Erythroblast (primary cell): Measurements from ENCODE around the gene VSX1.

Source experiments
- DNase-seq, 2 experiments: peaks; one replicate each; lab custom pipeline; 2025; lab: John Stamatoyannopoulos, UW
- GATA1 ChIP-seq: IDR thresholded peaks from 2 replicates; pipeline ENCODE4 v1.6.1; 2011; ENCODE audit warnings: low read depth, mild to moderate bottlenecking, control low read depth, low read length, moderate library complexity
- POLR2A ChIP-seq: IDR thresholded peaks from 2 replicates; pipeline ENCODE4 v1.6.1; 2011; ENCODE audit warnings: mild to moderate bottlenecking, low read length

Gene VSX1

DNA sequence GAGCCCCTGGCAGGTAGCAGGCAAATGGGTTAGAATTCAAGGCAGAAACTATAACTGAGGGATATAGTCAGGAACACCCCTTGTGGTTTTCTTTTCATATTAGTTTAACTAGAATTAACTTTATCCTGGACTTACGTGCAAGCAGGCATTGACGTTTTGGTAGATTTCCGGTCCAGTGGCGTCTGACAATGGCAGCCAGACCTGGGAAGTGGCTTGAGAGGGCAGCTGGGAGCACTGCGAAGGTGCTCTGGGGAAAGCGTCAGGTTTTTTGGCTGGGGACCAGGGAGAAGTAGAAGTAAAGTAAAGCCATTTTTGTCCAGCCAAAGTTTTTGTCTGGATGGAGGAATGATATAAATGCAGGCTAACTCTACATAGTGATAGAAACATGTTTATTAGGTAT is 15.6 kb downstream of the VSX1 start:
- TF ChIP-seq POLR2A (no peak), GATA1 (no peak)
- peak in 1 of 2 experiments; percentile 17 for DNase-seq

DNA sequence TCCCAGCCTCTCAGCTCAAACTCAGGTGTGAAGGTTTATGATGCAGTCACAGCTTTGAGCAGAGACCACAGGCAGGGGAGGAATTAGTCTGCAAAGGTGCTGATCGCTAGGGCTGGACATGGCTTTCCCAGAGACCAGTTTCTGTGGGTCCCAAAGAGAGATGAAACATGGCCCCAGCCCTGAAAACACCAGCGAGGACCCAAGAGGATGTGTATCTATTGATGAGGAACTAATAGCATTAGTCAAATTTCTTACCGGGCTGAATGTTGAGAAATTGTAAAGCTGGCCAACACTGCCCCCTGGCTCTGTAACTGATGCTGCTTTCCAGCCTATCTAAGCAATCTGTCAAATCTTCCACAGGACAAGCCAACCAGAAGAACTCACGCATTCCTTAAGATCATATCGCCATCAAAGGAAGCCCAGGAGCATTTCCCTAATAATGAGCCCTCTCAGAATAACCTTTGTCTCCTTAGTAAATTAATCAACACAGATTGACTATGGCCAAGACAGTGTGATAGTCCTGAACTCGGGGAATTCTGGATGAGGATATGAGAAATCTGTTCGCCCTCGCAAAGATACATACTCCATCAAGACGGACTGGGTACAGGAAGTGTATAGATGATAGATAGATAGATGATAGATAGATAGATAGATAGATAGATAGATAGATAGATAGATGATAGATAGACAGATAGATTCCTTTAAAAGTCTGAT is 16.2 kb downstream of the VSX1 start:
- TF ChIP-seq POLR2A (no peak), GATA1 (no peak)
- peak; percentile 73 to 85 for DNase-seq

DNA sequence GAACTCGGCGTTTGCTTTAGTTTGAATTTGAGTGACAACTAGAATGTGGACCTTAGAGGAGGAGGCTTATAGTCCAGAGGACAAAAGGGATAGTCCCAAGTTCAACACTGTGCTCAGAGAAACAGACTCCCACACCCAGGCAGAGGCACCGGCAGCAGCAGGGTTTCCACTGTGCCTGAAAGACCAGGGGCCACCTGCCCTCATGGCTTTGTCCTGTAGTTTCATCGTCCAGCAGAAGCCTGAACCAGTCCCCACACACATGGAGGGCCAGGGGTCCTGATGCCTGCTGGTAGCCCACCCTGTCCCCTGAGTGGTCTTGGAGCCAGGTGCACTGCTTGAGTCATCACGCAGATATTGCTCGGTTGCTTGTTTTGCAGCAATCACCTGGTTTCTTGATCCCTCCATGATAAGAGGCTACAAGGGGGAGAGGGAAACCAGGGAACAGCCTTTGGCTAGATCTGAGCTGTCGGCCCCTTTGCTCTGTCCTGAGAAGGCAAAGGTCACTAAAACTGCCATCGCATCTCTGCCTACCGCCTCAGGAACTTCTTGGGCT is 16.8 kb downstream of the VSX1 start:
- no peak for DNase-seq

DNA sequence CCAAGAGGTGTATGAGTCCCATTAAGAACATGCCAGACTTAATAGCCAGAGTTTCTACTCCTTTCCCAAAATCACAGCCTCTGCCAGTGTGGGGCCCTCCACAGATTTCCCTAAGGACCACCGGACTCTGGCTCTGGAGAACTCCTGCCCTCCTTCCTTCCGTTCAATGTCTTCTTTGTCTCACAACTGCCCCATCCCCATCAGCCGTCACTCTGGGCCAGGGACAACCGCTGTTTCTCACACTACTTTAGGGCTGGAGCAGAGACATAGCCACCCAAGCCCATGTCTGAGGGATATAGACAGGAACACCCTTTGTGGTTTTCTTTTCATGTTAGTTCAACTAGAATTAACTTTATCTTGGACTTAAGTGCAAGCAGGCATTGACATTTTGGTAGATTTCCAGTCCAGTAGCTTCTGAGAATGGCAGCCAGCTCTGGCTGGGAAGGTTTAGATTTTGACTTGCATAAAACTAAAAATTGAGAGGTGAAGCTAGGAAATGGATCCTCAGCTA is 17.3 kb downstream of the VSX1 start:
- no peak for TF ChIP-seq GATA1
- no peak for TF ChIP-seq POLR2A
- DNase-seq: no peak

More for the DNA sequence above, 16.8 kb downstream of the VSX1 start:
- TF ChIP-seq POLR2A (no peak), GATA1 (no peak)

DNA sequence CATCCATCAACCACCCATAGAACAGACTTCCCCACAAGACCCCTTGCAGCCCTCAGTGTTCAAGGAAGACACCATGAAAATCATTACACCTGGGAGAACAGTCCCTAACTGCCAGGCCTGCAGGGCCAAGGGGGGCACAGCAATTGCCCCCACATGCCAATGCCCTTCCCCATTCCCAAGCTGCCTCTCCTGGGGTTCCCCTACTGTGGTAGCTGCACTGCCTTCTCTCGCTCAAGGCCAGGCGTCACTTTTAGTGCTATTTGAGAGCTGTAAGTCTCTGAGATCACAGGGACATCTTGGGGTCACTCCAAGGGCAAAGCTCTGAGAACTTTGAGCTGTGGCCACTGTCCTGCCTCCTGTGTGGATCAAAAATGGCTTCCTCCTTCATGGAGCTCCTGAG is 18.0 kb downstream of the VSX1 start:
- TF ChIP-seq POLR2A (no peak), GATA1 (no peak)
- DNase-seq: no peak

DNA sequence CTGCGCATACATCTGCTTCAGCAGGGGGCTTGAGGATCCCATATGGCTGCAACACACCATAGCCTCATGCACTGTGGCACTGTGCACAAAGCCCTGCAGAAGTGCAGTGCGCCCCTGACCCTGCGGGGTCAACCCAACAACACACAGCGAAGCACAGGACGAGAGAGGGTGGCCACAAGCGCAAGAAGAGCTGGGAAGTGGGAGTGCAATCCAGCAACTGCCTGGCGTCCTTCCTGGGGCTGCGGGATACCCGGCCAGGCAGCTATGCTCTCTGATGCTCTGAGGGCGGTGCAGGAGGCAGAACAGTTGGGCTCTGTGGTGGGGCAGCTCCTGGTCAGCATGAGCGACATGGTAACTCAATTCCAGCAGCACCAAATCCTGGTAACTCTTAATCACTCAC is 18.4 kb downstream of the VSX1 start:
- no peak for TF ChIP-seq POLR2A
- TF ChIP-seq GATA1: no peak
- DNase-seq: no peak

DNA sequence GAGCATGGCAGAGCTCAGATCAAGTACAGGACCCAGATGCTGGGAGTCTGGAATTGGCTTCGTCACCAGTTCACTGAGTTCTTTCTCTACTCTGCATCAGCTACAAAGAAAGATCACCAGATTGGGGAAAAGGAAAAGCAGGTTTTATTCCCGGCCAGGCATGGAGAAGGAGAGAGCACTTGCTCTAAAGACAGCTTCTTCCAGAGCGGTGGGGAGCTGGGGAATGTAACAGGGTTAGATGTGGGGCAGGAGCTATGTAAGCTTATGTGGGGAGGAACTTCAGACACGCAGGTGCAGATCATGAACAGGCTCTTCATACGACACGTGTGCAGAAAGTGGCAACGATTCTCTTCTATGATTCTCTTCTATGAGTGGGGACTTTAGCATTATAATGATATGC is 19.1 kb downstream of the VSX1 start:
- TF ChIP-seq POLR2A (no peak), GATA1 (no peak)
- DNase-seq: no peak

DNA sequence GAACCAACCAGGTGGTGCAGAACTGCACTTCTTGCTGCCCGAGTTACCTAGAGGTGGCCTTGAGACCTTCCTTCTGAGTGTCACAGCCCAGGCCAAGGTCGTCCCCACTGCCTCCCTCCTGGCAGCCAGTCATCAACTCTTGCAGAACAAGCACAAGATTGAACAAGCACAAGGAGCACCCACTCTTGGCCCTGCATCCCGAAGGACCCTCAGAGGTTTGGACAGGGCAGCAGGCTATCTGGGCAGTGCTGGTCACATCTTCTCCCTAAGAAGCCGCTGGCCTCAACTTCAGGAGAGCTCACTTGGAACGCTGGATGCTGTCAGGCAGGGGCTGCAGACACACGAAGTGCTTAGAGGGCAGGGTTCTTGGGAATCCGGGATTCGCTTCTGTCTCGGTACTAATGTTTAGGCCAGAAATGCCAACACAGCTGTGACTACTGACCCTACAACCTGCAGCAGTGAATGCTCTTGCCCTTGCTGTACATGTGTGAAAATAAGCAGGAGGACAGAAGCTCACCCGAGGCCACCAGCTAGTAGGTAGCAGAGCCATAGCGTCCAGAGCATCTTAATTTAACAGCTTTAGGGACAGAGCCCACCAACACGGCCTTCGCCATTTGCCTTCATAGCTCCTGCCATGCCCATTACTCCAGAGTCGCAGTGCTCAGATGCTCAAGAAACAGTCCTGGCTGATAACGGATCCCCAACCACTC is 20.0 kb downstream of the VSX1 start:
- no peak for TF ChIP-seq GATA1
- DNase-seq: no peak

DNA sequence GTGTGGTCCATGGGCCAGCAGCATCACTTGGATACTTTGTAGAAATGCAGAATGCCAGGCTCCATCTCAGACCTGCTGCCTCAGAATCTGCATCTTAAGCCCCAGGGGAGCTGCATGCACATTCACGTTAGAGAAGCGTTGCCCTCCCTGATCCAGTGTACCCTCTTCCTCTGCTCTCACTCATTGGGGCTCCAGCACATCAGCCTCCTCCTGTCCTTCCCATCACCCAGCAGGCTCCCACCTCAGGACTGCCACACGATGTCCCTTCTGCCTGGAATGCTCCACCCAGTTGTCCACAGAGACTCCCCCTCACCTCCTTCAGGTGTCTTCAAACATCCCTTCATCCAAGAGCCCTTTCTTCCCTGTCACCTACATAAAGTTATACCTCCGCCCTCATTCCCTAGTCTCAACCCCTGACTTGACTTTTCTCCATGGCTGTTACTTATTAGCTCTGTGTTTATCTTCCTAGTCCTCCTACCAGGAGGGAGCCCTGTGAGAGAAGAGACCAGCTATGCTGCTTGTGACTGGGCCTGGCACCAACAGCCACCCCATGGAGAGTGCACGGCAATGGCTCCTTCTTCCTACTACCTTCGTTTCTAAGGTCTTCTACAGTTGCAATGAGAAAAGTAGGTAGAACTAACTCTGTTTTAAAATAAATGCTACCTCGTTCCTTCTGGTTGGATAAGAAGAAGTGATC is 20.7 kb downstream of the VSX1 start:
- no peak for TF ChIP-seq GATA1
- no peak for TF ChIP-seq POLR2A

DNA sequence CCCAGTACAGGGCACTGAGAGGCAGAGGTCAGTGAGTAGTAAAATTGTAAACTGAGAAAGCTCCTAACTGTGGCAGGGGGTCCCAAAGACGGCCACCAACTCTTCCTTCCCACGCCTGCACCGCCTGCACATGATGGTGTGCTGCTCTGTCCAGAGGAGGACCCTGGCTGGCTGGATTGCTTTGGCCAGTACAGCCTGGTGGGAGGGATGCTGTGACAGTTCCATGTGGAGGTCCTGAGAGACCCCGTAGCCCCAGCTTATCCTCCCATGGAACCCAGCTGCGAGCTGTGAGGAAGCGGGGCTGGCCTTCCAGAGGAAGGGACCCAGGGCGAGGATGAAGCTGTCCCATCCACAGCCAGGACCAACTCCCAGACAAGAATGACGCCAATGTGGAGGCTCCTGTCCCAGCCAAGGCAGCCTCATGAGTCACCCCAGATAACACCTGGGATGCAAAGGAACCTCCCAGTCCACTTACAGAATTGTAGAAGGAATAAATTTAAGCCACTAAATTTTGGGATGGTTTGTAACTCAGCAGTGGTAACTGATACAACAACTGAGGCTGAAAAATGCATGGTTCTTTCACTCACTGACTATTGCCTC is 22.0 kb downstream of the VSX1 start:
- no peak for TF ChIP-seq GATA1
- DNase-seq: no peak

More for the DNA sequence above, 20.7 kb downstream of the VSX1 start:
- DNase-seq: no peak

DNA sequence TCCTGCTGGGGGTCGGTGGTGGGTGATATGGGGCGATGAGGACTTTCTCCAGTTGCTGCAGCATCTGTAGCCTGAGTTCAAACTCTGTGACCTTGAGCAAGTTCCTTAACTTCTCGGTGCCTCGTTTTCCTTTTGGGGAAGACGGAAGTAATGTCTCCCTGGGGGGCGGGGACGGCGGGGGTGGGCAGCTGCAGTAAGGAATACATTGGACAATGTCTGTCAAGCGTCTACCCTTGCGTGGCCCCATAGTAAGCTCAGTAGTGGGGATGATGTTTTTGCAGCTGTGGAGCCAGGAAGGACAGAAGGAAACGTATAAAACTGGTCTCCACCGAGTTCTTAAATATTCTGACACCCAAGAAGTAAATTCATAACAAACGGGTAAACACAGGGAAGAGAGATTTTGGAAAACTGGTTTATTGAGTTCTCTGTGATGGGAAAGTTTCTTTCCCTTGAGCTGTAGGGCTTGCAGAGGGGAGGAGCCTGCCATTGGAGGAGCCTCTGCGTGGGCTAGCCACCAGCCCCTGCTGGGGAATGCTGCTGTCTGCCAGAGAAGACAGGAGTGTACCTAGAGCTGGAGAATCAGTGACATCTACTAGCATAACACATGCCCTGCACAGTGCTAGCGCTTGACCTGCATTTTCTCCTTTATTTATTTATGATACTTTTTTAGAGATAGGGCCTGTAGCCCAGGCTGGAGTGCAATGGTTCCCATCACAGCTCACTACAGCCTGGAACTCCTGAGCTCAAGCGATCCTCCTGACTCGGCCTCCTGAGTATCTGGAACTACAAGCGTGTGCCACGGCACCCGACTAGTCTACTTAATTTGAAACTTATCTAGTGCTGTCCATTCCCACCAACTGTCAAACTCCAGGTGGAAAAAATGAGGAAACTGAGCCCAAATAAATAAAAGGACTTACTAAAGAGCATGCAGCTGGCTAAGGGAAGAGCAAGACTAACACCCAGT is 22.8 kb downstream of the VSX1 start:
- TF ChIP-seq POLR2A (no peak), GATA1 (no peak)
- DNase-seq: peak; percentile 25 to 40

DNA sequence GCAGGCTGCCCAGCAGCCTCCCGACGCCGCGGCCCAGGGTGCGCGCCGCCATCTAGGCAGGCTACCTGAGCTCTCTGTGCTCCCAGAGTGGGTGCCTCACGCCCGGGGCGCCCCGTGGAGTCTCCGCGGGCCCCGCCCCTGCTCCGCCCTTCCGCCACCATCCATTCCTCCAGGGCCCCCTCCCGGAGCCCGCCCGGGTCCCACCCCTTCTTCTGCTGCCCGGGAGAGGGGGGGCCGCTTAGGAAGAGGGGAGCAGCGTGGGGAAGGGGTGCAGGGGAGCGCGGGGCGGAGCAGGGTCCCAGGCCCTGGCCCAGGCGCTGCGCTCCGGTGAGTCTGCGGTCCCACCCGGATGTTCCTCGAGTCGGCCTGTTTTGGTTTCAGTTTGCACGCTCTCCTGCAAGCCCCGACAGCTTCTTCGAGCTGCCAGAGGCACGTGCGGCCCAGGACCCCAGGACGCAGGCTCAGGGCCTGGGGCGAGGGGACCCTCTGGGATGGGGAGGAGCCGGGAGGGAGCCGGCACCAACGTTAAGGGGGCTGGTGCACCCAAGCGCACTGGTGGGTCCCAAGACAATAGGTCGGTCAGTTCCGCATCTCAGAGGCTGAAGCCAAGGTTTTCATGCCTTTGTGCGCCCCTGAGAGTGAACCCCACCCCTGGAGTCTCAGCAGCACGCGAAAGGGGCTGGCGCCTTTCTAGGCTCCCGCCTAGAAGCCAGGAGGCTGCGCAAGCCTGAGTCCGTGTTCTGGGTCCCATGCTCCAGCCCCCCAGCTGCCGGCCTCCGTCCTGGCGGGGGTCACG is 23.7 kb downstream of the VSX1 start, which contains the start of gene ACSS1:
Gene ACSS1 (minus strand): TSS at position 89 of the 796 bp plus-strand sequence. CDS start 37 bp downstream, at position 52.
- TF ChIP-seq GATA1 (no peak), POLR2A (peak; percentile 41)
- DNase-seq: peak; percentile 76 to 84
